Measurements from ENCODE around the gene SLC23A3. TPM values are rescaled to one million over a fixed set of nuclear protein-coding genes. Genes with fewer than 3 reads are reported as not detected.

SLC23A3 gene
- total RNA-seq, 1 experiment from 2014 or later: 1.9 TPM

DNA sequence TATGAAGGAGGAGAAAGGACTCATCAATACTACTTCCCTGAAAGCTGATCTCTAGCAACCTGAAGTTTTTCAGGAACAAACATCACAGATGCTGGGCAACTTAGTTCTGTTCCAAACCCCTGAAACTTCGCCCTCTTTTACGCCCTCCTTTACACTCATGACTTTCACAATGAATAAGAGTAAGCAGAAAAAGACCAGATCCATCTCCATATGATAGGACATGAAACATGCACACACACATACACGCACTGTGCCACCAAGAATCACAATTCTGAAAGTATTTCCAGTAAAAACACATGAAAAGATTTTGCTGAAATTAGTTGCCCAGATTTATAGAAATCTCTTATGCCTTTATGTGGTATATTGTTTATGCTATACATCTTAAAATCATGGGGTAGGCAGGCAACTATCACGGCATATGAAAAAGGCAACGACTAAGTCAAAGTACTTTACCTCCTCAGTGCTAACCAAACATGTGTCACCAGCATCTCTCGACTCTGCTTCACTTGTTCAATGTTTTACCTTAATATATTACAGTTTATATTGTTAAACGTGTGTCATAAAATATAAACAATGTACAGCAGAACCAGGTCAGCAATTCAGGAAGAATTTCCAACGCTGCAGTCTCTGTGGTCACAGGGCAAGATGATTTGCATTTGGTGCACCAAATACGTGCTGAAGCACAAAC lies 57.0 kb downstream of the SLC23A3 start:
- H3K27ac ChIP-seq (ENCODE audit: low read depth, low read length, poor library complexity, severe bottlenecking): no peak overlapping the region
- CTCF ChIA-PET: no interaction called here
- POLR2A ChIA-PET (ENCODE audit: low non-redundant PET): no interaction called here
- DNase-seq (ENCODE audit: low spot score): no peak
- H3K4me3 ChIP-seq (ENCODE audit: low read depth, low read length, poor library complexity, severe bottlenecking): no peak overlapping the region
- no peaks in the 10 kb centered on the region for H3K27me3 ChIP-seq (replicated peaks; ENCODE audit: insufficient read depth, low read depth, low read length, poor library complexity)
- no peaks in the 10 kb centered on the region for H3K4me1 ChIP-seq (ENCODE audit: insufficient read depth, low read length, poor library complexity, severe bottlenecking)
- BruUV-seq (replicated peaks): no TSS peak
- no peaks in the 10 kb centered on the region for H3K9me3 ChIP-seq (ENCODE audit: low read depth, low read length, poor library complexity, severe bottlenecking)
- TF ChIP-seq, protein P1, sequence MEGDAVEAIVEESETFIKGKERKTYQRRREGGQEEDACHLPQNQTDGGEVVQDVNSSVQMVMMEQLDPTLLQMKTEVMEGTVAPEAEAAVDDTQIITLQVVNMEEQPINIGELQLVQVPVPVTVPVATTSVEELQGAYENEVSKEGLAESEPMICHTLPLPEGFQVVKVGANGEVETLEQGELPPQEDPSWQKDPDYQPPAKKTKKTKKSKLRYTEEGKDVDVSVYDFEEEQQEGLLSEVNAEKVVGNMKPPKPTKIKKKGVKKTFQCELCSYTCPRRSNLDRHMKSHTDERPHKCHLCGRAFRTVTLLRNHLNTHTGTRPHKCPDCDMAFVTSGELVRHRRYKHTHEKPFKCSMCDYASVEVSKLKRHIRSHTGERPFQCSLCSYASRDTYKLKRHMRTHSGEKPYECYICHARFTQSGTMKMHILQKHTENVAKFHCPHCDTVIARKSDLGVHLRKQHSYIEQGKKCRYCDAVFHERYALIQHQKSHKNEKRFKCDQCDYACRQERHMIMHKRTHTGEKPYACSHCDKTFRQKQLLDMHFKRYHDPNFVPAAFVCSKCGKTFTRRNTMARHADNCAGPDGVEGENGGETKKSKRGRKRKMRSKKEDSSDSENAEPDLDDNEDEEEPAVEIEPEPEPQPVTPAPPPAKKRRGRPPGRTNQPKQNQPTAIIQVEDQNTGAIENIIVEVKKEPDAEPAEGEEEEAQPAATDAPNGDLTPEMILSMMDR (conservative IDR thresholded peaks at IDR 0.05; ENCODE audit: low read depth, low read length): no peak
- no peak for TF ChIP-seq EZH2 (IDR thresholded peaks at IDR 0.05; ENCODE audit: borderline replicate concordance, low read depth, low read length, poor library complexity, severe bottlenecking)
- no peaks in the 10 kb centered on the region for H3K36me3 ChIP-seq (ENCODE audit: insufficient read depth, low read length, poor library complexity, severe bottlenecking)
- intact Hi-C loops (cut with micrococcal nuclease; ENCODE audit: unreplicated experiment): no loop called here

DNA sequence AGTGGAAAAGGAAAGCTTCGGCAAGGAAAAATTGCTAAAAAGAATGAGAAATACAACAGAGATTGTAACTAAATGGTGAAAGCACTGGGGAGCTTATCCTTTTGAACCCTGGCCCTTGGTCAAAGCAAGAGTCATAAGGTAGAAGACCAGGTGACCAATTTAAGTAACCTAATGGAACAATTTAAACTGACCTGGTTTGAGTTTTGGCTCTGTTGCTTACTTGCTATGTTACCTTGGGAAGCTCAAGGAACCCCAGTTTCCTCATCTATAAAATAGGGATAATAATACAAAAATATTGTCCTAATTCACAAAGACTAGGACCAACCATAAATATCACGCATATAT lies 57.8 kb downstream of the SLC23A3 start:
- BruUV-seq (replicated peaks): no TSS peak
- intact Hi-C loops (cut with micrococcal nuclease; ENCODE audit: unreplicated experiment): no loop called here
- CTCF ChIA-PET: interaction anchor here (1.1 kb wide), 1 partner anchor 37 kb away, joined by 4 read pairs; no protein-coding TSS in a partner anchor

More for the DNA sequence above, 57.8 kb downstream of the SLC23A3 start:
- no peaks in the 10 kb centered on the region for H3K4me1 ChIP-seq (ENCODE audit: insufficient read depth, low read length, poor library complexity, severe bottlenecking)
- no peaks in the 10 kb centered on the region for H3K36me3 ChIP-seq (ENCODE audit: insufficient read depth, low read length, poor library complexity, severe bottlenecking)
- H3K9me3 ChIP-seq (ENCODE audit: low read depth, low read length, poor library complexity, severe bottlenecking): no peaks in the 10 kb centered on the region
- H3K27me3 ChIP-seq (replicated peaks; ENCODE audit: insufficient read depth, low read depth, low read length, poor library complexity): no peaks in the 10 kb centered on the region
- no peak for TF ChIP-seq EZH2 (IDR thresholded peaks at IDR 0.05; ENCODE audit: borderline replicate concordance, low read depth, low read length, poor library complexity, severe bottlenecking)
- TF ChIP-seq, protein P1 (conservative IDR thresholded peaks at IDR 0.05; ENCODE audit: low read depth, low read length): no peak
- POLR2A ChIA-PET (ENCODE audit: low non-redundant PET): no interaction called here
- H3K27ac ChIP-seq (ENCODE audit: low read depth, low read length, poor library complexity, severe bottlenecking): no peak overlapping the region
- no peak overlapping the region for H3K4me3 ChIP-seq (ENCODE audit: low read depth, low read length, poor library complexity, severe bottlenecking)
- DNase-seq (ENCODE audit: low spot score): no peak

Other genes with a start within 250 kb of the SLC23A3 start
- gene CDK5R2, start 210.4 kb downstream of the SLC23A3 start, total RNA-seq (2021): 0.37 and 0.44 TPM in 2 replicates
- gene FEV, start 184.8 kb downstream of the SLC23A3 start, total RNA-seq (2021): 8.0 and 12.6 TPM in 2 replicates
- 1.1 and 1.3 TPM in 2 replicates for gene CRYBA2, start 176.6 kb downstream of the SLC23A3 start, total RNA-seq (2021)
- 0.13 and 0.83 TPM in 2 replicates for gene CFAP65, start 128.5 kb downstream of the SLC23A3 start, total RNA-seq (2021)
- 0.15 TPM in 2 replicates for gene IHH, start 109.1 kb downstream of the SLC23A3 start, total RNA-seq (2021)
- 16.6 and 18.0 TPM in 2 replicates for gene NHEJ1, start 9.2 kb downstream of the SLC23A3 start, total RNA-seq (2021)
- gene CNPPD1, start 6.9 kb upstream of the SLC23A3 start, total RNA-seq (2021): 38.0 and 40.3 TPM in 2 replicates
- 53.1 and 59.0 TPM in 2 replicates for gene RETREG2, start 8.2 kb upstream of the SLC23A3 start, total RNA-seq (2021)
- gene ZFAND2B, start 36.8 kb upstream of the SLC23A3 start, total RNA-seq (2021): 20.0 and 23.7 TPM in 2 replicates
- gene ABCB6, start 48.9 kb upstream of the SLC23A3 start, total RNA-seq (2021): 87.7 and 101 TPM in 2 replicates
- gene ATG9A, start 59.6 kb upstream of the SLC23A3 start, total RNA-seq (2021): 50.0 and 55.6 TPM in 2 replicates
- 30.6 and 39.1 TPM in 2 replicates for gene ANKZF1, start 59.8 kb upstream of the SLC23A3 start, total RNA-seq (2021)
- gene GLB1L, start 75.4 kb upstream of the SLC23A3 start, total RNA-seq (2021): 6.9 and 8.4 TPM in 2 replicates
- gene STK16, start 75.5 kb upstream of the SLC23A3 start, total RNA-seq (2021): 22.0 and 27.6 TPM in 2 replicates
- gene TUBA4B, start 83.2 kb upstream of the SLC23A3 start, total RNA-seq (2021): not detected in 2 replicates
- gene TUBA4A, start 83.9 kb upstream of the SLC23A3 start, total RNA-seq (2021): 62.9 and 68.0 TPM in 2 replicates
- 24.4 and 24.6 TPM in 2 replicates for gene DNAJB2, start 109.3 kb upstream of the SLC23A3 start, total RNA-seq (2021)
- 0.30 TPM in 1 of 2 replicates, not detected in the other for gene PTPRN, start 139.4 kb upstream of the SLC23A3 start, total RNA-seq (2021)
- gene RESP18, start 162.7 kb upstream of the SLC23A3 start, total RNA-seq (2021): not detected in 2 replicates
- gene DNPEP, start 217.9 kb upstream of the SLC23A3 start, total RNA-seq (2021): 69.2 and 83.0 TPM in 2 replicates
- gene DES, start 248.3 kb upstream of the SLC23A3 start, total RNA-seq (2021): not detected in 2 replicates